Kidney (tissue), 14 donors: ENCODE results near the gene PHTF2. TPM values are rescaled to one million over a fixed set of nuclear protein-coding genes. Genes with fewer than 3 reads are reported as not detected.

Experiments used
- DNase-seq, 5 donors: peaks; one replicate each; pipeline ENCODE4 v3.0.0-alpha.2; 2013 to 2020
- FAIRE-seq: peaks from 2 replicates; lab custom pipeline; 2012; peaks lifted over from hg19 to GRCh38; lab: Jason Lieb, UNC
- H3K27ac ChIP-seq, 2 donors: one replicate each; pipeline ENCODE4 v1.7.0; 2013; ENCODE audit warnings: low read depth in 2 of 2, low read length in 2 of 2, inconsistent platforms in 1 of 2
- H3K27me3 ChIP-seq: one replicate; pipeline ENCODE4 v1.7.1; 2013; ENCODE audit warnings: low read length, inconsistent platforms; ENCODE audit not compliant: control insufficient read depth, insufficient read depth
- H3K36me3 ChIP-seq, 3 donors: one replicate each; pipeline versions ENCODE4 v1.7.0 to v1.7.1; 2013; ENCODE audit warnings: low read length in 3 of 3, control low read depth in 1 of 3, inconsistent platforms in 1 of 3; ENCODE audit not compliant: insufficient read depth in 3 of 3, control insufficient read depth in 2 of 3
- H3K4me1 ChIP-seq, 3 donors: one replicate each; pipeline versions ENCODE4 v1.7.0 to v1.7.1; 2013; ENCODE audit warnings: low read length in 3 of 3, inconsistent platforms in 1 of 3, low read depth in 1 of 3; ENCODE audit not compliant: control insufficient read depth in 2 of 3, insufficient read depth in 2 of 3
- H3K4me3 ChIP-seq, 3 donors: one replicate each; pipeline versions ENCODE4 v1.7.0 to v1.8.1; 2013; ENCODE audit warnings: low read length in 3 of 3, control low read depth in 1 of 3, inconsistent platforms in 1 of 3
- H3K9ac ChIP-seq, 3 donors: one replicate each; pipeline versions ENCODE4 v1.7.0 to v1.7.1; 2013; ENCODE audit warnings: low read length in 3 of 3, control low read depth in 1 of 3, inconsistent platforms in 1 of 3
- H3K9me3 ChIP-seq, 3 donors: one replicate each; pipeline versions ENCODE4 v1.7.0 to v1.7.1; 2013; ENCODE audit warnings: low read length in 3 of 3, control low read depth in 1 of 3, inconsistent platforms in 1 of 3; ENCODE audit not compliant: control insufficient read depth in 2 of 3, insufficient read depth in 1 of 3
- CTCF ChIP-seq: IDR thresholded peaks from 3 replicates; pipeline ENCODE4 v1.5.1; 2012; ENCODE audit warnings: mild to moderate bottlenecking, moderate library complexity, borderline replicate concordance; ENCODE audit not compliant: insufficient read depth; ENCODE audit errors: extremely low read depth
- intact Hi-C: fragments of 100-400 bp; cut with DNase I; formaldehyde crosslinking; loops from one replicate; pipeline ENCODE4 v1.11.1; 2022
- polyA plus RNA-seq: library from polyadenylated mRNA; stranded (reverse); fragments of 350-450 nt; fragmentation: Illumina TruSeq; extraction: RNeasy Lipid Tissue Mini Kit (QIAGEN cat#74804); gene quantifications from one replicate; pipeline ENCODE4 v1.2.3, GENCODE V29; 2014; ENCODE audit warnings: low read depth, low replicate concordance; ENCODE audit not compliant: insufficient read depth
- total RNA-seq: library from RNA; stranded (reverse); fragmentation: NEBNext Ultra II Directional; extraction: Animal tissue kit (Norgen Biotek cat#: 25700); gene quantifications from one replicate; pipeline ENCODE4 v1.2.1, GENCODE V29; 2021
- donor health status: control.
- donor health status: control.
- donor health status: control.
- donor health status: control.
- donor health status: control.
- donor health status: DM: yes; HTN: yes; CAD: no.
- donor health status: Normal renal cell carcinoma (clear cell type).

PHTF2 gene
- total and polyA plus RNA-seq, 2 donors from 2014 or later = 6.0 to 13.8 TPM

GRCh38 chr7:77757589-77757988, 41.0 kb upstream of the PHTF2 start:
- FAIRE-seq = no peak

GRCh38 chr7:77759294-77759889, 39.2 kb upstream of the PHTF2 start:
- TF ChIP-seq CTCF = peak; percentile 88
- Histone ChIP-seq H3K9ac (peak overlapping the region in 1 of 3 donors; percentile 53), H3K27ac (no peak overlapping the region), H3K4me1 (peaks cover 0 to 26% (median 5%) of the 10 kb centered on the region in 3 donors), H3K36me3 (no peaks in the 10 kb centered on the region), H3K27me3 (no peaks in the 10 kb centered on the region), H3K4me3 (peak overlapping the region in 1 of 3 donors; percentile 8), H3K9me3 (no peaks in the 10 kb centered on the region)
- peak; percentile 91 for FAIRE-seq
- intact Hi-C loops = loop anchor here (5.0 kb wide), 1 partner anchor 102 kb away; no protein-coding TSS in a partner anchor
- DNase-seq = peak in 4 of 5 donors; percentile 58 to 78 (median 67)

More at GRCh38 chr7:77757589-77757988, 41.0 kb upstream of the PHTF2 start:
- no peak for DNase-seq
- intact Hi-C loops = loop anchor here (5.0 kb wide), 1 partner anchor 100 kb away; no protein-coding TSS in a partner anchor
- TF ChIP-seq CTCF = no peak
- H3K9me3 ChIP-seq = no peaks in the 10 kb centered on the region
- no peaks in the 10 kb centered on the region for H3K27me3 ChIP-seq
- H3K9ac ChIP-seq = no peak overlapping the region
- no peak overlapping the region for H3K4me3 ChIP-seq
- peaks cover 0 to 21% (median 2%) of the 10 kb centered on the region in 3 donors for H3K4me1 ChIP-seq
- H3K36me3 ChIP-seq = no peaks in the 10 kb centered on the region
- no peak overlapping the region for H3K27ac ChIP-seq

- no peaks in the 10 kb centered on the region for H3K27me3 ChIP-seq
- H3K9ac ChIP-seq = no peak overlapping the region
- H3K4me1 ChIP-seq = peaks cover 0 to 32% (median 8%) of the 10 kb centered on the region in 3 donors
- H3K36me3 ChIP-seq = no peaks in the 10 kb centered on the region
- H3K9me3 ChIP-seq = no peaks in the 10 kb centered on the region
- peak in 1 of 5 donors; percentile 10 for DNase-seq
- H3K27ac ChIP-seq = peak overlapping the region in 1 of 2 donors; percentile 30
- no peak for TF ChIP-seq CTCF
- FAIRE-seq = no peak
- H3K4me3 ChIP-seq = no peak overlapping the region
- intact Hi-C loops = no loop called here
These were observed 37.6 kb upstream of the PHTF2 start for GRCh38 chr7:77760809-77761453.
